ENCODE results near the gene DNAJC5G.

Gene DNAJC5G, protein sequence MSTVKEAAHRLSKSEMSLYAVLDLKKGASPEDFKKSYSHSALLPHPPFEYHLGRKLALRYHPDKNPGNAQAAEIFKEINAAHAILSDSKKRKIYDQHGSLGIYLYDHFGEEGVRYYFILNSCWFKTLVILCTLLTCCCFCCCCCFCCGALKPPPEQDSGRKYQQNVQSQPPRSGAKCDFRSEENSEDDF

DNA sequence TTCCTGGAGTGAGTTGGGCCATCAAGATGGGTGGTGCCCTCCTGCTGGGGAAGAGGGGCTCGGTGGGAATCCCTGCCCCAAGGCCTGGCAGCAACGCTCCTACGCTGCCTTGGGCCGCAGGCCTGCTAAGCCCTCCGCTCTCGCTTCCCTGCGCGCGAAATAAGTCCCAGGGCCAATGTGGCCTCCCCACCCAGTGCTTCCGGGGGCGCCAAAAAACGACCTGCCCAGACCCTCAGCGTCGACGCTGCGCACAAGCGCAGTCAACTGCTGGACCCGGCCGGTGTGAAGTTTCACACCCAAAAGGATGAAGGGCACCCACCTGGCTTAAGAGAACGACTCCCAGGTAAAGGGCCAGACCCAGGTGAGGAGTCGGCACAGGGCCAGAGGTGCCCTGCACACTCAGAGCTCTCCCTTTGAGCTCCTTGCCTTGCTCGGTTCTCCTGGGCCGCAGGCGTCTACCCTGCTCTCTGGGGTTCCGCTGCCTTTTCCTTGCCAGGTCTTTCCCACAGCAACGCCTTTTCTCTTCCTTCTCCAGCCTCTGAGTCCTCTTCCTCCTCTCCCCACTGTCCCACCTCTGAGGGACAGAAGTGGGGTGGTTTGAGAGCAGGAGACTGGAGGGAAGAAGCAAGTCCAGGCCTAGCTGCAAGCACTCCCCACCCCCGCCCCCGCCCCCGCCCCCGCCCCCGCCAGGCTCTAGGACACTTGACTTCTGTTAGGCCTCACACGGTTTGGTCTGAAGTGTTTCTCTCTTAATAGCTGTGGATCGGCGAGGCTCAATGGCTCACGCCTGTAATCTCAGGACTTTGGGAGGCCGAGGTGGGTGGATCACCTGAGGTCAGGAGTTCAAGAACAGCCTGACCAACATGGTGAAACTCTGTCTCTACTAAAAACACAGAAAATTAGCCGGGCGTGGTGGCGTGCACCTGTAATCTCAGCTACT, at the start of gene DNAJC5G:
DNAJC5G (plus strand) TSS at position 223 of the 940 bp plus-strand sequence. CDS start 1,296 bp downstream, outside the sequence.
- no peak for ATAC-seq
- Mint-ChIP-seq H3K9me3 (no peaks in the 10 kb centered on the region), H3K27me3 (peaks cover 33% of the 10 kb centered on the region), H3K4me3 (no peak within 1 kb of the TSS), H3K36me3 (no peaks in the 10 kb centered on the region), H3K4me1 (peaks cover 9% of the 10 kb centered on the region), H3K27ac (no peak within 1 kb of the TSS)

DNA sequence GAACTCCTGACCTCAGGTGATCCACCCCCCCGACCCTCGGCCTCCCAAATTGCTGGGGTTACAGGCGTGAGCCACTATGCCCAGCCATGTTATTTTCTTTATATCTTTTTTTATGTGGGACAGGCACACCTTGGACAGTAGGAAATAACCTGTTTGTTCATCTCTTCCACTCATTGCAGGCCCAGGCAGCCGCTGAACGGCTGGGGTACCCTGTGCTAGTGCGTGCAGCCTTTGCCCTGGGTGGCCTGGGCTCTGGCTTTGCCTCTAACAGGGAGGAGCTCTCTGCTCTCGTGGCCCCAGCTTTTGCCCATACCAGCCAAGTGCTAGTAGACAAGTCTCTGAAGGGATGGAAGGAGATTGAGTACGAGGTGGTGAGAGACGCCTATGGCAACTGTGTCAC, 49.7 kb upstream of the DNAJC5G start:
- no peak overlapping the region for H3K27ac Mint-ChIP-seq
- H3K9me3 Mint-ChIP-seq, result no peaks in the 10 kb centered on the region
- H3K27me3 Mint-ChIP-seq, result no peaks in the 10 kb centered on the region
- H3K36me3 Mint-ChIP-seq, result peaks cover 76% of the 10 kb centered on the region
- H3K4me1 Mint-ChIP-seq, result no peaks in the 10 kb centered on the region
- no peak overlapping the region for H3K4me3 Mint-ChIP-seq
- ATAC-seq, result no peak

DNA sequence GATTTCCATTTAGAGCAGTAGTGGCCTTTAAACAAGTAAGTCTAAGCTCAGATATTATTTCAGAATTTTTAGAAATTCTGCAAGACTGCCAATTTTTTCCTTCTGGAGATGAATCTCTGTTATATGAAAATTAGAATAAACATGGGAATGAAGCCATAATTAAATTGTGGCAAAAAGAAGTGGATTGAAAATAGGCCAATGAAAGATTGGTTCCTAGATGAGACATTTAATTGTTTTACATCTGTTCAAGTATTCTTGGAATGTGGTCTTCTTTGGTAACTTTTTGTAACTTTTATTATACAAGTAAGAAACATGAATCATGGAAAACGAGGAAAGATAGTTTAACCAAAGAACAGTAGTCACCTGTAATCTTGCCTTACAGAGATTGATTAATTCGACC, 47.7 kb upstream of the DNAJC5G start:
- no peak overlapping the region for H3K27ac Mint-ChIP-seq
- no peaks in the 10 kb centered on the region for H3K4me1 Mint-ChIP-seq
- no peak overlapping the region for H3K4me3 Mint-ChIP-seq
- peaks cover 78% of the 10 kb centered on the region for H3K36me3 Mint-ChIP-seq
- no peak for ATAC-seq
- no peaks in the 10 kb centered on the region for H3K27me3 Mint-ChIP-seq
- H3K9me3 Mint-ChIP-seq, result no peaks in the 10 kb centered on the region

DNA sequence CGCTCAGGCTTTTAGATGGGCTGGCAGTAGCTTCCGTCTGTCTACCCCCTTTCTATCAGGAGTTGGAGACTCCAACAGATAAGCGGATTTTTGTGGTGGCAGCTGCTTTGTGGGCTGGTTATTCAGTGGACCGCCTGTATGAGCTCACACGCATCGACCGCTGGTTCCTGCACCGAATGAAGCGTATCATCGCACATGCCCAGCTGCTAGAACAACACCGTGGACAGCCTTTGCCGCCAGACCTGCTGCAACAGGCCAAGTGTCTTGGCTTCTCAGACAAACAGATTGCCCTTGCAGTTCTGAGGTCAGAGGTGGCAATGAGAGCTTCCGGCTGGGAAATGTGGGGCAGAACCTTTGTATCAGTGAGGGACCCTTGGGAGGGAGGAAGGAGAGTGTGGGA, 43.3 kb upstream of the DNAJC5G start:
- no peak for ATAC-seq
- Mint-ChIP-seq H3K36me3 (peaks cover 75% of the 10 kb centered on the region), H3K27me3 (no peaks in the 10 kb centered on the region)

DNA sequence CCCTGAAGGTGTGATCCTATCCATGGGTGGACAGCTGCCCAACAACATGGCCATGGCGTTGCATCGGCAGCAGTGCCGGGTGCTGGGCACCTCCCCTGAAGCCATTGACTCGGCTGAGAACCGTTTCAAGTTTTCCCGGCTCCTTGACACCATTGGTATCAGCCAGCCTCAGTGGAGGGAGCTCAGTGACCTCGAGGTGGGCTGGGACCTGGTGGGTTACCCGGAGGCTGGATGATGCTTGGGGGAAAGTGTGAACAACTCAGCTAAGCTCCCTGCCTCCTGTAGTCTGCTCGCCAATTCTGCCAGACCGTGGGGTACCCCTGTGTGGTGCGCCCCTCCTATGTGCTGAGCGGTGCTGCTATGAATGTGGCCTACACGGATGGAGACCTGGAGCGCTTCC, 41.9 kb upstream of the DNAJC5G start:
- Mint-ChIP-seq H3K36me3 (peaks cover 77% of the 10 kb centered on the region), H3K4me3 (no peak overlapping the region), H3K27ac (no peak overlapping the region), H3K27me3 (no peaks in the 10 kb centered on the region), H3K4me1 (no peaks in the 10 kb centered on the region), H3K9me3 (no peaks in the 10 kb centered on the region)
- no peak for ATAC-seq

More for the DNA sequence above, 43.3 kb upstream of the DNAJC5G start:
- no peaks in the 10 kb centered on the region for H3K9me3 Mint-ChIP-seq
- H3K4me1 Mint-ChIP-seq, result no peaks in the 10 kb centered on the region
- no peak overlapping the region for H3K27ac Mint-ChIP-seq
- no peak overlapping the region for H3K4me3 Mint-ChIP-seq

DNA sequence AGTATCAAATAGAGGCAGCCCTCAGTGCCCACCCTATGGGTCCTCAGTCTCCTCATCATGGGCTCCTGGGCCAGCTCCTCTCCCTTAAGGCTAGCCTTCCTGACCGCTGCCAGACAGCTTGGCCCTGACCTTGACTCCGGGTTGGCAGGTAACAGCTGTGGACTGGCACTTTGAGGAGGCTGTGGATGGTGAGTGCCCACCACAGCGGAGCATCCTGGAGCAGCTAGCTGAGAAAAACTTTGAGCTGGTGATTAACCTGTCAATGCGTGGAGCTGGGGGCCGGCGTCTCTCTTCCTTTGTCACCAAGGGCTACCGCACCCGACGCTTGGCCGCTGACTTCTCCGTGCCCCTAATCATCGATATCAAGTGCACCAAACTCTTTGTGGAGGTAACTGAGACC, 39.1 kb upstream of the DNAJC5G start:
- Mint-ChIP-seq H3K27ac (no peak overlapping the region), H3K36me3 (peaks cover 88% of the 10 kb centered on the region), H3K27me3 (no peaks in the 10 kb centered on the region)

DNA sequence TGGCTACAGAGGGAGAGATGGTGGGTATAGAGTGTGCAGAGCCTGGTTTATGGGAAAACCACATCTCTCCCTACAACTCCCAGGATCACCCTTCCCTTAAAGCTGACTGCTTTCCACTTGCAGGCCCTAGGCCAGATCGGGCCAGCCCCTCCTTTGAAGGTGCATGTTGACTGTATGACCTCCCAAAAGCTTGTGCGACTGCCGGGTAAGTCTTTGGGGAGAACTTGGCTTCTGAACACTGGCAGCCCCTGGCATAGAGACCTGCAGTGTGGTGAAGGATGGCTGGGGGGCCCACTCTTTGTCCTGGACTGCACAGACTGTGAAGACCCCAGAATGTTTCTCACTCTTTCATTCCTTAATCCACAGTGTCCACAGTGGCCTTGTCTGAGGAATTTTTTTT, 38.6 kb upstream of the DNAJC5G start:
- Mint-ChIP-seq H3K27me3 (no peaks in the 10 kb centered on the region), H3K36me3 (peaks cover 88% of the 10 kb centered on the region), H3K4me1 (no peaks in the 10 kb centered on the region), H3K9me3 (no peaks in the 10 kb centered on the region), H3K4me3 (no peak overlapping the region), H3K27ac (no peak overlapping the region)
- no peak for ATAC-seq

More for the DNA sequence above, 39.1 kb upstream of the DNAJC5G start:
- Mint-ChIP-seq H3K9me3 (no peaks in the 10 kb centered on the region), H3K4me1 (no peaks in the 10 kb centered on the region), H3K4me3 (no peak overlapping the region)
- no peak for ATAC-seq

DNA sequence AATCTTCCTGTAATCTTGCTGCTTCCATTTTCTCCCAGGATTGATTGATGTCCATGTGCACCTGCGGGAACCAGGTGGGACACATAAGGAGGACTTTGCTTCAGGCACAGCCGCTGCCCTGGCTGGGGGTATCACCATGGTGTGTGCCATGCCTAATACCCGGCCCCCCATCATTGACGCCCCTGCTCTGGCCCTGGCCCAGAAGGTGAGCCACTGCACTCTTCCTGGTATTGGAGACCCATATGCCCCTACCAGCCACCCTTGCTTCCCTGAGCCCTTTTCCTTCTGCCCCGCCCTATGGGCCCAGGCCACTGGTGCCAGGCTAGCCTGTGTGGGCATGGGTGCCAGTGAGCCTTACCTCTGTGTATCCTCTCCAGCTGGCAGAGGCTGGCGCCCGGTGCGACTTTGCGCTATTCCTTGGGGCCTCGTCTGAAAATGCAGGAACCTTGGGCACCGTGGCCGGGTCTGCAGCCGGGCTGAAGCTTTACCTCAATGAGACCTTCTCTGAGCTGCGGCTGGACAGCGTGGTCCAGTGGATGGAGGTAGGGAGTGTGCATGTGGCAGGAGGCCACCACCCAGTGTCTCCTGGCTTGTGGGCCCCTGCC, 37.8 kb upstream of the DNAJC5G start:
- Mint-ChIP-seq H3K4me1 (no peaks in the 10 kb centered on the region), H3K4me3 (no peak overlapping the region), H3K27me3 (no peaks in the 10 kb centered on the region), H3K9me3 (no peaks in the 10 kb centered on the region), H3K36me3 (peaks cover 88% of the 10 kb centered on the region), H3K27ac (no peak overlapping the region)
- no peak for ATAC-seq

DNA sequence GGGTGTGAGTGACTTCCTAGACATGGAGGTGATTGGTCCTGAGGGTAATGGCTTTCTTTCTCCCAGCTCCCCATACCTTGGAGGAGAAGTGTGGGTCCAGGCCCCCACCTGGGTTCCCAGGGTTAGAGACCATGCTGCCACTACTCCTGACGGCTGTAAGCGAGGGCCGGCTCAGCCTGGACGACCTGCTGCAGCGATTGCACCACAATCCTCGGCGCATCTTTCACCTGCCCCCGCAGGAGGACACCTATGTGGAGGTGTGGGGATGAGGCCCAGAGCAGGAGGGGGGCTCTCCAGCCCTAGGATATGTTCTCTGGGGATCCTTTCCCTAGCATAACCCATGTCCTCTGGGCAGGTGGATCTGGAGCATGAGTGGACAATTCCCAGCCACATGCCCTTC, 36.3 kb upstream of the DNAJC5G start:
- no peak for ATAC-seq
- no peaks in the 10 kb centered on the region for H3K27me3 Mint-ChIP-seq
- H3K36me3 Mint-ChIP-seq, result peaks cover 89% of the 10 kb centered on the region
- no peak overlapping the region for H3K27ac Mint-ChIP-seq
- H3K4me3 Mint-ChIP-seq, result no peak overlapping the region
- H3K4me1 Mint-ChIP-seq, result no peaks in the 10 kb centered on the region
- no peaks in the 10 kb centered on the region for H3K9me3 Mint-ChIP-seq

DNA sequence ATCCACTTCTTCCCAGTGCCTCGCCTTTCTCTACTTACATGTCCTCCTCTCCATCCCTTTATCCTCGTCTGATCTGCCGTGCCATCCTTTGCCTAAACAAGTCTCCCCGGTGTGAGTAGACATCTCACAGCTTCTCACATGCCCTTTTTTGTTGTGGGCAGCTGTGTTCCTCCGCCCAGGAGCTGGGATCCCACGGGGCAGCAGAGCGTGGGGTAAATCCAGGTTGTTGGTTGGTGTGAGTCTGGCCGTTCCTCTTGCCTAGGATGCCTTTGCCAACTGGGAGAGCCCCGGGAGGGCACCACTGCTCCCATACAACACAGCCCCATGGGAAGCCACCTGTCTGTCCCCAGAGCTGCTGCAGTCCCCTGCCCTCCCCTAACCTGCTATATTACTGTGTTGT, 34.8 kb upstream of the DNAJC5G start:
- H3K36me3 Mint-ChIP-seq, result peaks cover 82% of the 10 kb centered on the region
- no peaks in the 10 kb centered on the region for H3K4me1 Mint-ChIP-seq
- ATAC-seq, result no peak
- no peaks in the 10 kb centered on the region for H3K9me3 Mint-ChIP-seq
- no peak overlapping the region for H3K27ac Mint-ChIP-seq
- H3K4me3 Mint-ChIP-seq, result no peak overlapping the region
- no peaks in the 10 kb centered on the region for H3K27me3 Mint-ChIP-seq

DNA sequence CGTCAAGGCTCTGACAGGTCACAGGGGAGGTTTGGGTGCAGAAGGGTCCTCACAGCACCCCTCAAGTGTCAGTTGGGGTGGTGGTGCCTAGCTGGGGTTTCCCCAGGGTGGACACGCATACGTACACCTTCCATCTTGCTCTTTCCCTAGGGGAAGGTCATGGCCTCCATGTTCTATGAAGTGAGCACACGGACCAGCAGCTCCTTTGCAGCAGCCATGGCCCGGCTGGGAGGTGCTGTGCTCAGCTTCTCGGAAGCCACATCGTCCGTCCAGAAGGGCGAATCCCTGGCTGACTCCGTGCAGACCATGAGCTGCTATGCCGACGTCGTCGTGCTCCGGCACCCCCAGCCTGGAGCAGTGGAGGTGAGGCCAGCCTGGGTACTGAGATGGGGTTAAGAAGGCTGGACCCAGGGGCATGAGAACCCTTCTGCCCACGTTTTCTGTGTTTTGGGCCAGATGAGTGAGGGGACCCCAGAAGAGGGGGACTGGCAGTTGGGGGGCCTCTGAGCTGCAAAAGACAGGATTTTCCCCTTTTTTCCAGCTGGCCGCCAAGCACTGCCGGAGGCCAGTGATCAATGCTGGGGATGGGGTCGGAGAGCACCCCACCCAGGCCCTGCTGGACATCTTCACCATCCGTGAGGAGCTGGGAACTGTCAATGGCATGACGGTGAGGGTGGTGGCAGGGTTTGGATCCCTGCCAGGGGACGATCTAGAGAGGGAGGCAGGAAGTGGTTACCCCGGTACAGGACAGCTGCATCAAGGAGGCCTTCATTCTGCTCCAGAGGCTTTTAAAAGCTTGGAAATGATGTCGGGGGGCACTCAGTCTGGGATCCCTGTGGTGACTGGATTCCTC, 33.2 kb upstream of the DNAJC5G start:
- Mint-ChIP-seq H3K4me3 (no peak overlapping the region), H3K9me3 (no peaks in the 10 kb centered on the region), H3K36me3 (peaks cover 71% of the 10 kb centered on the region), H3K4me1 (no peaks in the 10 kb centered on the region), H3K27me3 (no peaks in the 10 kb centered on the region), H3K27ac (no peak overlapping the region)
- no peak for ATAC-seq

DNA sequence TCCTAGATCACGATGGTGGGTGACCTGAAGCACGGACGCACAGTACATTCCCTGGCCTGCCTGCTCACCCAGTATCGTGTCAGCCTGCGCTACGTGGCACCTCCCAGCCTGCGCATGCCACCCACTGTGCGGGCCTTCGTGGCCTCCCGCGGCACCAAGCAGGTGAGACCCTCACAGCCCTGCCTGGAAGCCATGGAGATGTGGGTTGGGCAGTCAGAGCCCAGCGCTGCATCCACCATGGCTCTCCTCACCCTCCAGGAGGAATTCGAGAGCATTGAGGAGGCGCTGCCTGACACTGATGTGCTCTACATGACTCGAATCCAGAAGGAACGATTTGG, 32.6 kb upstream of the DNAJC5G start:
- Mint-ChIP-seq H3K36me3 (peaks cover 65% of the 10 kb centered on the region), H3K4me3 (no peak overlapping the region), H3K4me1 (no peaks in the 10 kb centered on the region), H3K27ac (no peak overlapping the region), H3K27me3 (no peaks in the 10 kb centered on the region), H3K9me3 (no peaks in the 10 kb centered on the region)
- ATAC-seq, result no peak

DNA sequence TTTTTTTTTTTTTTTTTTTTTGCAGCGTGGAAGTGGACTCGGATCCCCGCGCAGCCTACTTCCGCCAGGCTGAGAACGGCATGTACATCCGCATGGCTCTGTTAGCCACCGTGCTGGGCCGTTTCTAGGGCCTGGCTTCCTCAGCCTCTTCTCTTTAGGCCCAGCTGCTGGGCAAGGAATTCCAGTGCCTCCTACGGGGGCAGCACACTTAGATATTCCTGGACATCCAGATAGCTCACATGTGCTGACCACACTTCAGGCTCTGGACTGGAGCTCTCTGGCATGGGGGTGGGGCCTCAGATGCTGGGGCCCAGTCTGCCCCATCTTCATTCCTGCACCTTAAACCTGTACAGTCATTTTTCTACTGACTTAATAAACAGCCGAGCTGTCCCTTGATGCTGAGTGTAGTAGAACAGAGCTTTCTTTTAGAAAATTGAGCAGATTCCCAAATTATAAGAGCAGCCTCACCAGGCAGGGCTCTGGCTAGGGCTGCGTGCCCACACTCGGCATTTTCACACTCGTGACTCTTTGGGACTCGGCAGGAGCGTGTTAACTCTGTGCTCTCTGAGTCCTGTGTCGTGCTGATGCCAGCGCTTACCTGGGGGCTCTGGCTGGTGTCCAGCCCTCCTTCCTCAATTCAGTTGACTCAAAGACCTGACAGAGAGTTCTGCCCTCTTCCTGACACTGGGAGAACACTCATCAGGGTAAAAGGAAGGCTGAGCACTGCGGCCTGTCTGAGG, 31.7 kb upstream of the DNAJC5G start:
- no peak overlapping the region for H3K4me3 Mint-ChIP-seq
- no peaks in the 10 kb centered on the region for H3K4me1 Mint-ChIP-seq
- H3K9me3 Mint-ChIP-seq, result no peaks in the 10 kb centered on the region
- no peak overlapping the region for H3K27ac Mint-ChIP-seq
- peaks cover 55% of the 10 kb centered on the region for H3K36me3 Mint-ChIP-seq
- ATAC-seq, result no peak
- H3K27me3 Mint-ChIP-seq, result peaks cover 6% of the 10 kb centered on the region

DNA sequence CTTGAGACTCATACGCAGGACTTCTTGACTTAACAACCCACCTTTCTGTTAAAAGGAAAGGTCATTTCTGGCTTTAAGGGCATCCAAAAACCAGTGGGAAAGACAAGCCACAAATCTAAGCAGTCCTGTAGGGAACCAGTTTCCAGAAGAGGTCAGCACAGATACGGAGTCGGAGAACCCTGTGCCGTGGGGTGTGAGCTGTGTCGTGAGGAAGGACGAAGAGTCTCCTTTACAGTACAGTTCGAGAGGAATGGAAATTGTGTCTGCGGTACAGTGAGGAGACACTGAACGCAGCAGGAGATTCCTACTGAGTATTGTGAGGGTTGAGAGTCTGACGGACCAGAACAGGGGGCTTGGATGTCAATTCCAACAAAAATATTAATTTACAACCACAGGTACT, 30.1 kb upstream of the DNAJC5G start:
- Mint-ChIP-seq H3K27ac (no peak overlapping the region), H3K4me3 (no peak overlapping the region), H3K4me1 (no peaks in the 10 kb centered on the region), H3K36me3 (peaks cover 42% of the 10 kb centered on the region), H3K9me3 (no peaks in the 10 kb centered on the region), H3K27me3 (peaks cover 8% of the 10 kb centered on the region)
- no peak for ATAC-seq
